DMS79 treated with DMSO at 0.1 percent for 48 hours (cell line): Measurements from ENCODE around the gene ESRRB.

Experiments
- DNase-seq: peaks from one replicate; lab custom pipeline; 2025; lab: John Stamatoyannopoulos, UW

The ESRRB gene

GRCh38 chr14:76450476-76450875 lies 74.5 kb downstream of the ESRRB start:
- no peak for DNase-seq

GRCh38 chr14:76456200-76456599 lies 80.3 kb downstream of the ESRRB start:
- DNase-seq: peak; percentile 18

GRCh38 chr14:76456891-76457586 lies 81.1 kb downstream of the ESRRB start:
- no peak for DNase-seq

GRCh38 chr14:76457841-76458240 lies 81.9 kb downstream of the ESRRB start:
- DNase-seq: no peak

- no peak for DNase-seq
Measured at GRCh38 chr14:76461886-76462285, 85.9 kb downstream of the ESRRB start.

GRCh38 chr14:76462330-76462729 lies 86.4 kb downstream of the ESRRB start:
- DNase-seq: no peak

- DNase-seq: no peak
Measured at GRCh38 chr14:76463105-76463504, 87.2 kb downstream of the ESRRB start.

- peak; percentile 29 for DNase-seq
Measured at GRCh38 chr14:76464856-76465255, 88.9 kb downstream of the ESRRB start.

- peak; percentile 35 for DNase-seq
Measured at GRCh38 chr14:76465664-76466063, 89.7 kb downstream of the ESRRB start.

GRCh38 chr14:76467711-76468155 lies 91.8 kb downstream of the ESRRB start:
- DNase-seq: no peak

GRCh38 chr14:76472199-76472723 lies 96.3 kb downstream of the ESRRB start:
- peak; percentile 36 for DNase-seq

- no peak for DNase-seq
Measured at GRCh38 chr14:76473481-76474263, 97.7 kb downstream of the ESRRB start.

GRCh38 chr14:76480426-76480825 lies 104.5 kb downstream of the ESRRB start:
- DNase-seq: no peak

GRCh38 chr14:76484355-76484754 lies 108.4 kb downstream of the ESRRB start:
- DNase-seq: no peak

GRCh38 chr14:76486251-76486743 lies 110.4 kb downstream of the ESRRB start:
- peak; percentile 99 for DNase-seq

- DNase-seq: no peak
Measured at GRCh38 chr14:76488551-76488950, 112.6 kb downstream of the ESRRB start.

- no peak for DNase-seq
Measured at GRCh38 chr14:76489667-76490066, 113.7 kb downstream of the ESRRB start.

GRCh38 chr14:76490111-76490510 lies 114.2 kb downstream of the ESRRB start:
- peak; percentile 17 for DNase-seq

- no peak for DNase-seq
Measured at GRCh38 chr14:76490735-76491134, 114.8 kb downstream of the ESRRB start.

GRCh38 chr14:76491172-76491930 lies 115.4 kb downstream of the ESRRB start:
- DNase-seq: no peak

GRCh38 chr14:76495983-76496382 lies 120.0 kb downstream of the ESRRB start:
- no peak for DNase-seq

- no peak for DNase-seq
Measured at GRCh38 chr14:76496595-76496994, 120.7 kb downstream of the ESRRB start.
